Bronchial epithelial cell (primary cell): ENCODE measurements around the gene RASAL3. TPM values are rescaled to one million over a fixed set of nuclear protein-coding genes. Genes with fewer than 3 reads are reported as not detected.

Source experiments
- DNase-seq: peaks from one replicate; pipeline ENCODE4 v3.0.0-alpha.2; 2010; ENCODE audit warnings: low read depth
- FAIRE-seq: peaks from 2 replicates; lab custom pipeline; 2011; peaks lifted over from hg19 to GRCh38; lab: Jason Lieb, UNC
- H3K27me3 ChIP-seq: 2 replicates; pipeline ENCODE4 v1.5.1; 2011; ENCODE audit warnings: low read length; ENCODE audit not compliant: control insufficient read depth, insufficient read depth
- H3K36me3 ChIP-seq: 2 replicates; pipeline ENCODE4 v1.5.1; 2011; ENCODE audit warnings: low read length; ENCODE audit not compliant: control insufficient read depth, insufficient read depth
- H3K4me3 ChIP-seq: 2 replicates; pipeline ENCODE4 v1.5.1; 2011; ENCODE audit warnings: mild to moderate bottlenecking, low read depth, low read length, control low read depth
- total RNA-seq: library from RNA; depleted of rRNA; stranded (reverse); fragments of >200 nt; gene quantifications from 2 replicates; pipeline ENCODE4 v1.2.1, GENCODE V29; 2014
- TF ChIP-seq, protein P1 (sequence below): IDR thresholded peaks from 2 replicates; pipeline ENCODE4 v1.5.1; 2011; ENCODE audit warnings: mild to moderate bottlenecking, moderate library complexity, low read length, control low read depth, inconsistent platforms; ENCODE audit not compliant: insufficient read depth, severe bottlenecking

Gene RASAL3
- total RNA-seq, 1 donor from 2014 or later, result not detected

DNA sequence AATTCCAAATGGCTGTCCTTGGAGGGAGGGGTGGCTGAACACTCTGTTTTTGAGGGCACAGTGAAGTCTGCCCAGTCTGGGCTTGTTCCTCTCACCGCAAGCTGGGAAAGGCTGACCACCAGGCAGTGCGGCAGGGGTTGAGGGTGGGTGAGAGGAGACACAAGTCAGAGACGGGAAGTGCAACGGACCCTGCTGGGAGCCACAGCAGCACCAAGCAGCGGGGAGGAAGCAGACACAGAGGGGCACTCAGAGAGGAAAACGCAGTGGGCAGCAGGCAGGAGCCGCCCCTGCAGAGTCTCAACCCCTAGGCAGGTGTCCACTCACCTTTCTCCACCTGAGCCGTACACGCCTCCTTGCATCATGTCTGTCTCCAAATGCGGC, 61.2 kb downstream of the RASAL3 start:
- FAIRE-seq (no peak), DNase-seq (no peak)
- no peaks in the 10 kb centered on the region for H3K27me3 ChIP-seq
- H3K36me3 ChIP-seq, result peaks cover 37% of the 10 kb centered on the region
- TF ChIP-seq, protein P1, sequence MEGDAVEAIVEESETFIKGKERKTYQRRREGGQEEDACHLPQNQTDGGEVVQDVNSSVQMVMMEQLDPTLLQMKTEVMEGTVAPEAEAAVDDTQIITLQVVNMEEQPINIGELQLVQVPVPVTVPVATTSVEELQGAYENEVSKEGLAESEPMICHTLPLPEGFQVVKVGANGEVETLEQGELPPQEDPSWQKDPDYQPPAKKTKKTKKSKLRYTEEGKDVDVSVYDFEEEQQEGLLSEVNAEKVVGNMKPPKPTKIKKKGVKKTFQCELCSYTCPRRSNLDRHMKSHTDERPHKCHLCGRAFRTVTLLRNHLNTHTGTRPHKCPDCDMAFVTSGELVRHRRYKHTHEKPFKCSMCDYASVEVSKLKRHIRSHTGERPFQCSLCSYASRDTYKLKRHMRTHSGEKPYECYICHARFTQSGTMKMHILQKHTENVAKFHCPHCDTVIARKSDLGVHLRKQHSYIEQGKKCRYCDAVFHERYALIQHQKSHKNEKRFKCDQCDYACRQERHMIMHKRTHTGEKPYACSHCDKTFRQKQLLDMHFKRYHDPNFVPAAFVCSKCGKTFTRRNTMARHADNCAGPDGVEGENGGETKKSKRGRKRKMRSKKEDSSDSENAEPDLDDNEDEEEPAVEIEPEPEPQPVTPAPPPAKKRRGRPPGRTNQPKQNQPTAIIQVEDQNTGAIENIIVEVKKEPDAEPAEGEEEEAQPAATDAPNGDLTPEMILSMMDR, result no peak
- H3K4me3 ChIP-seq, result no peak overlapping the region

DNA sequence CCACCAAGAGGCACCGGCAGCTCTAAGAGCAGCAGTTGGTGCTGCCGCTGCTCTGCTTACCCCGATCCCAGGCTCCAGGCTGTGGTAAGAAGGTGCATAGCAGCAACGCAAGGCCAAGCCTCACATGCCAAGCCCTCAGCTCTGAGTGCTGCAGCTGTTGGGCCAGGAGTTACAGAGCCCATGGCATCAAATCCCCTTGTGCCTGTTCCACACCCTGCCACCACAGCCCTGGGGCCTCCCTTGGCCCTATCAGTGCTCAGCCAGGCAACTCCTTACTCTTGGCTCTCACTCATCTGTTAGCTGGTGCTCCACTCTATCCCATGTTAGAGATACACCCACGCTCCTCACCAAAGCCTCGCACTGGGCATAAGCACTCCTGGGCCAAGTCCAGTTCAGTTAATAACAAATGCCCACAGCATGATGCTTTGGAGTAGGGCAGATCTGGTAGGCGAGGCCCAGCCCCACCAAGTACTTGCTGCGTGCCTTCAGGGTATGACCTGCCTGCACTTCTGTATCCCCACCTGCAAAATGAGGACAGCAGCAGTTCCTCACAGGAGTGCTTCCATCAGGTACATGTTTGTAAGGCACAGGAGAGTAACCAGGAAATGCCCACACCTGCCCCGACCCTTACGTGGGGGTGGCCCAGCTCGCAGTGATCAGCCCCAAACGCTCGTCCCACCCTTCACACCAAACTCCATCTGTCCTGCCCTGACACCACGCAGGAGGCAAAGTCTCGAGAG, 61.8 kb downstream of the RASAL3 start:
- no peaks in the 10 kb centered on the region for H3K27me3 ChIP-seq
- H3K4me3 ChIP-seq, result no peak overlapping the region
- peaks cover 42% of the 10 kb centered on the region for H3K36me3 ChIP-seq
- FAIRE-seq (peak; percentile 93), DNase-seq (no peak)
- TF ChIP-seq, protein P1, result no peak

Other genes starting within 250 kb of the RASAL3 start
- 0.53 and 1.2 TPM in 2 replicates for gene EPHX3, start 232.1 kb downstream of the RASAL3 start, total RNA-seq
- 12.1 and 15.4 TPM in 2 replicates for gene BRD4, start 132.0 kb downstream of the RASAL3 start, total RNA-seq
- gene AKAP8, start 84.8 kb downstream of the RASAL3 start, total RNA-seq, result 16.8 TPM in 2 replicates
- gene AKAP8L, start 45.6 kb downstream of the RASAL3 start, total RNA-seq, result 75.3 and 78.9 TPM in 2 replicates
- 2.4 and 4.2 TPM in 2 replicates for gene WIZ, start 14.6 kb downstream of the RASAL3 start, total RNA-seq
- not detected in 2 replicates for gene PGLYRP2, start 15.0 kb upstream of the RASAL3 start, total RNA-seq
- gene CYP4F22, start 44.0 kb upstream of the RASAL3 start, total RNA-seq, result 0.13 TPM in 1 of 2 replicates, not detected in the other
- gene CYP4F8, start 150.7 kb upstream of the RASAL3 start, total RNA-seq, result not detected in 2 replicates
- 2.9 and 3.2 TPM in 2 replicates for gene CYP4F3, start 176.4 kb upstream of the RASAL3 start, total RNA-seq
- gene CYP4F12, start 208.5 kb upstream of the RASAL3 start, total RNA-seq, result 2.6 and 7.8 TPM in 2 replicates